ENCODE results near the gene NCAPG2. TPM values are rescaled to one million over a fixed set of nuclear protein-coding genes. Genes with fewer than 3 reads are reported as not detected.

Gene NCAPG2
- total RNA-seq, 4 donors from 2014 or later, result 6.7 to 8.3 (median 7.7) TPM

- intact Hi-C loops (cut with DNase I), result no loop called here
- Histone ChIP-seq H3K4me1 (no peaks in the 10 kb centered on the region), H3K27ac (no peak overlapping the region), H3K9me3 (no peaks in the 10 kb centered on the region), H3K4me3 (replicated peaks in 1 of 3) (no peak overlapping the region), H3K36me3 (no peaks in the 10 kb centered on the region), H3K27me3 (no peaks in the 10 kb centered on the region)
- WGBS, 2 donors, result 91 to 96% methylated on average over 9 of the region's 9 CpGs
- no peak for DNase-seq
- TF ChIP-seq POLR2A (IDR thresholded peaks at IDR 0.05) (no peak), CTCF (IDR thresholded peaks at IDR 0.05) (no peak)
These were observed 55.8 kb downstream of the NCAPG2 start for GRCh38 chr7:158648787-158649186.

GRCh38 chr7:158648168-158648567 lies 56.4 kb downstream of the NCAPG2 start:
- Histone ChIP-seq H3K4me3 (replicated peaks in 1 of 3) (no peak overlapping the region), H3K9me3 (no peaks in the 10 kb centered on the region), H3K4me1 (no peaks in the 10 kb centered on the region), H3K27ac (no peak overlapping the region), H3K27me3 (no peaks in the 10 kb centered on the region), H3K36me3 (no peaks in the 10 kb centered on the region)
- intact Hi-C loops (cut with DNase I), result no loop called here
- TF ChIP-seq CTCF (IDR thresholded peaks at IDR 0.05) (no peak), POLR2A (IDR thresholded peaks at IDR 0.05) (no peak)
- 67 to 96% methylated on average over 7 of the region's 7 CpGs for WGBS, 2 donors
- no peak for DNase-seq

GRCh38 chr7:158647475-158647792 lies 57.2 kb downstream of the NCAPG2 start:
- H3K4me3 ChIP-seq (replicated peaks in 1 of 3), result no peak overlapping the region
- H3K36me3 ChIP-seq, result no peaks in the 10 kb centered on the region
- no peaks in the 10 kb centered on the region for H3K4me1 ChIP-seq
- H3K9me3 ChIP-seq, result no peaks in the 10 kb centered on the region
- H3K27ac ChIP-seq, result no peak overlapping the region
- TF ChIP-seq POLR2A (IDR thresholded peaks at IDR 0.05) (no peak), CTCF (IDR thresholded peaks at IDR 0.05) (no peak)
- no peak for DNase-seq
- intact Hi-C loops (cut with DNase I), result no loop called here
- 93 to 98% methylated on average over 2 of the region's 2 CpGs for WGBS, 2 donors
- no peaks in the 10 kb centered on the region for H3K27me3 ChIP-seq

- no peak for DNase-seq
- no peaks in the 10 kb centered on the region for H3K36me3 ChIP-seq
- TF ChIP-seq CTCF (IDR thresholded peaks at IDR 0.05) (no peak), POLR2A (IDR thresholded peaks at IDR 0.05) (no peak)
- H3K27me3 ChIP-seq, result no peaks in the 10 kb centered on the region
- intact Hi-C loops (cut with DNase I), result no loop called here
- no peak overlapping the region for H3K4me3 ChIP-seq (replicated peaks in 1 of 3)
- H3K9me3 ChIP-seq, result no peaks in the 10 kb centered on the region
- 88% methylated on average over 7 of the region's 7 CpGs for WGBS, 2 donors
- no peaks in the 10 kb centered on the region for H3K4me1 ChIP-seq
- H3K27ac ChIP-seq, result no peak overlapping the region
These were observed 57.7 kb downstream of the NCAPG2 start for GRCh38 chr7:158646766-158647474.

- no peaks in the 10 kb centered on the region for H3K27me3 ChIP-seq
- H3K27ac ChIP-seq, result no peak overlapping the region
- no peaks in the 10 kb centered on the region for H3K9me3 ChIP-seq
- H3K4me1 ChIP-seq, result no peaks in the 10 kb centered on the region
- DNase-seq, result no peak
- TF ChIP-seq POLR2A (IDR thresholded peaks at IDR 0.05) (no peak), CTCF (IDR thresholded peaks at IDR 0.05) (no peak)
- no peaks in the 10 kb centered on the region for H3K36me3 ChIP-seq
- WGBS, 2 donors, result 93 to 96% methylated on average over 4 of the region's 4 CpGs
- intact Hi-C loops (cut with DNase I), result no loop called here
- H3K4me3 ChIP-seq (replicated peaks in 1 of 3), result no peak overlapping the region
These were observed 58.8 kb downstream of the NCAPG2 start for GRCh38 chr7:158645842-158646241.
